Tongue (tissue), 2 donors: ENCODE measurements around the gene PIWIL4. TPM values are rescaled to one million over a fixed set of nuclear protein-coding genes. Genes with fewer than 3 reads are reported as not detected.

ENCODE experiments used
- DNase-seq: peaks from one replicate; pipeline ENCODE4 v3.0.0-alpha.2; 2015
- total RNA-seq: library from RNA; depleted of rRNA; stranded (reverse); fragments of >200 nt; gene quantifications from one replicate; pipeline ENCODE4 v1.2.3, GENCODE V29; 2014

The PIWIL4 gene
- total RNA-seq, 1 donor from 2014 or later, result 9.0 TPM

DNA sequence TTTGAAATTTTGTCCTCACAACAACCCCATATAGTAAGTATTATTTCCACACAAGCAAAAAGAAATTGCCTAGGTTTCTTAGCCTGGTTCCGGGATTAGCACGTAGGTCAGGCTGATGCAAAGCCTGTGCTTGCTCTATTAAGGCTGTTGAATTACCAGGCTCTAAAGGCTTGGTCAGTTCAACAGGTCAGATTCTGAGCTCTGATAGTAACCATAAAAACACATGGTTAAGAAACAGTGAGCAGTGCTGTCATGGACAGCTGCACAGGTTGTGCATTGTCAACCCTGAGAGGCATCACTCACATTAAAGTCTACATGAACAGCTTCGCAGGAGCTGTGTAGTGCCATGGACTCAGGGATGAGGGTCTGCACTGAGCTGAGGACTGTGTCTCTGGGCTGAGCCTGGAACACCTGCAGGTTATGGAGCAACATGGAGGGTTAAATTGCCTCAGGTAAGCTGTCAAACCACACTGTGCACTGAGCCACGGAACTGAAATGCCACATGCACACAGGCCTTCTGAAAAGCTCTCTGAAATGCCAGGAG is 98.0 kb downstream of the PIWIL4 start:
- DNase-seq, result no peak

DNA sequence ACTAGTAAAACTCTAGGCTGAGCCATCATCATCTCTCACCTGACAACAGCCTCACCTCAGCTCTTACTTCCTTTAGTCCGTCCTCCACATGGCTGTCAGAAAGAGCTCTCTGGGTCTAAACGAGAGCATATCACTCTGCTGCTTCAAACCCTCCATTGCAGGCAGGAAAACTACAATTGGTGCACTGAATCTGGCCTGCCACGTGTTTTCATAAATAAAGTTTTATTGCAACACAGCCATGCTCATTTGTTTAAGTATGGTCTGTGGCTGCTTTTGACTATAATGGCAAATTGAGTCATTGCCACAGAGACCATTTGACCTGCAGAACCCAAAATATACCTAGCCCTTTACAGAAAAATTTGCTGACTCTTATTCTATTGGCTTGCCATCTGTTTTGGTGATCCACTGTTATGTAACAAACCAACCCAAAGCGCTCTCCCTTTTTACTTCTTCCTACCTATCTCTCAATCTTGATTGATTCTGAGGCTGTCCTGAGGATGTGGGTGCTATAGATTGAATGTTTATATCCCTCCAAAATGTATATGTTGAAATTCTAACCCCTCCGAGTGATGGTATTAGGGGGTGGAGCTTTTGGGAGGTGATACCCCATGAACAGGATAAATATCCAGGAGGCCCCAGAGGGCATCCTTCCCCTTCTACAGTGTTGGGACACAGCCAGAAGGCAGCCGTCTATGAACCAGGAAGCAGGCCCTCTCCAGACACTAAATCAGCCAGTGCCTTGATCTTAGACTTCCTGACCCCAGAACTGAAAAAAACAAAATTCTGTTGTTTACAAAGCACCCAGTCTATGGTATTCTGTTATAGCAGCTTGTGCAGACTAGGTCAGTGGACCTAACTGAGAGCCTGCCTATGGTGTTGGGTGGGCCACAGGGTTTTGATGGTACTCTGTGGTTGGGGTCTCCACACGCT is 99.9 kb downstream of the PIWIL4 start:
- DNase-seq, result no peak

DNA sequence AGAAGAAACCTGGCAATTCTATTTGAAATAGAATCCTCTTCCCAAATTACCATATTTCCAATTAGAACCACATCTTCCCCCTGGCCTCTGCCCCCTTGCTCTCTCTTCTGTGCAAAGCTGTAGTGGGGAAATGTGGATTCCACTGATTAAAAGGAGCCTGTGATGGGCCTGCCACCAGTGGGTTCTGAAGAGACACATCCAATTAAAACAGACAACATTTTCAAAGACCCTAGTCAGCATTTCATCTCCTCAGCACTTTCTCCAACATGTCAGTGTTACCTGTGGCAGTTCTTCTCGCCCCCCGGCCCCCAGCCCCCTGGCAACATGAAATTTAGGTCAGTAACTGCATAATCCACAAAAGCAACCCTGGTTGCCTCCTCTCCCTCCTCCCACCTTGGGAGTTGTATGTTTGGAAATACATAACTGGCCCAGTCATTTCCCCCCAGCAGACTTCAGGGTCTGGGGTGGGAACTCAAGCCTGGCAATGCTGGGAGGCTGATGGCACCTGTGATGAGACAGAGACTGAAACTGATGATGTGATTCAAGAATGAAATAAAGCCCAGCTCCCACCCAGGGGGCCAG is 101.1 kb downstream of the PIWIL4 start:
- no peak for DNase-seq

DNA sequence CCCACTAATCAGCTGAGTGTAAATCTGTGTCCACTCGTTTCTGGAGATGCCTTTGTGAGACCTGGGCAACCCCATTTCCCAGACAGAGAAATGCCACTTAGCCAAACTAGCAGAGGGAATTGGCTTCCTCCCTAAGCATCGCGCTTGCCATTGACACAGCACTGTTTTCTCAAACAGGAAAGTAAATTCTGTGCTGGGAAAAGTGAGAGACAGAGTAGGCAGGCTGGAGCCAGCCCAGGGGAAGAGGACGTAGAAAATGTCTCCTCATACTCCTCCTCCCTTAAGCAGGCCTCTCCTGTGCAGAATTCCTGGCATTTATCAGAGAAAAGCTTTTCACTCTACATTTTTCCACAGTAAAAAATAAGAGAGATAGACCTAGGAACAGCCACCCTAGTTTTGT is 101.9 kb downstream of the PIWIL4 start:
- no peak for DNase-seq

Other genes starting within 250 kb of the PIWIL4 start
- gene GPR83, start 165.9 kb upstream of the PIWIL4 start, total RNA-seq, result 0.10 TPM
- gene MRE11, start 73.5 kb upstream of the PIWIL4 start, total RNA-seq, result 40.7 TPM
- 19.8 TPM for gene ANKRD49, start 73.4 kb upstream of the PIWIL4 start, total RNA-seq
- gene C11orf97, start 54.9 kb upstream of the PIWIL4 start, total RNA-seq, result not detected
- 7.8 TPM for gene FUT4, start 23.4 kb upstream of the PIWIL4 start, total RNA-seq
- 257 TPM for gene AMOTL1, start 201.0 kb downstream of the PIWIL4 start, total RNA-seq